Esophagus muscularis mucosa (tissue), 3 donors: ENCODE measurements around the gene ROBO1.

Experiments used
- CTCF ChIP-seq, 3 experiments: fragments of 200-600 bp in 2 of 3; fragments of 450-650 bp in 1 of 3; sonication (generic) in 2 of 3; IDR thresholded peaks; one replicate each; pipeline ENCODE4 v1.5.1; 2017 to 2019; ENCODE audit warnings: antibody characterized with exemption in 3 of 3, mild to moderate bottlenecking in 2 of 3, moderate library complexity in 1 of 3
- EP300 ChIP-seq: sonication (generic); formaldehyde crosslinking; IDR thresholded peaks from one replicate; pipeline ENCODE4 v1.6.1; 2017; ENCODE audit warnings: antibody characterized with exemption

- TF ChIP-seq EP300 (no peak), CTCF (IDR thresholded peaks at IDR 0.05) (no peak)
Measured at GRCh38 chr3:78613421-78613879, 1154.3 kb downstream of the ROBO1 start.
